ENCODE results near the gene DCLRE1B. TPM values are rescaled to one million over a fixed set of nuclear protein-coding genes. Genes with fewer than 3 reads are reported as not detected.

DCLRE1B gene
- total and polyA plus RNA-seq, 2 donors: 2.9 to 7.6 TPM

DNA sequence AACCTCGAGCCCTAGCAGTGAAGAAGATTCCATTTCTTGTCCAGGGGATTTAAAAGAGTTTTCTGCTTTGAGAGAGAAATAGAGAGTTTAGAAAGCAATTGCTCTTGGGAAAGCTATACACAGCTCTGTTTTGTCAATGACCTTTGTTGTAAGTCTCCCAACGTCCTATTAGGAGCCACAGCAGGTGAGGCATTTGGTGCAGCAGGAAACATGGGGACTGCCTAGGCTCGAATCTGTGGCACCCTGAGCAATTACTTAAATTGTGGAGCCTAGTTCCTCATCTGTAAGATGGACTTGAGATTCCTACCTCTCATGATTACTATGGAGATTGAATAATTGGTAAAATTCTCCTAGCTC, 8.2 kb downstream of the DCLRE1B start:
- Histone ChIP-seq H3K36me3 (ENCODE audit: control insufficient read depth in 2 of 2, insufficient read depth in 2 of 2, low read length in 1 of 2) (peaks cover 17 to 38% of the 10 kb centered on the region in 2 donors), H3K4me1 (ENCODE audit: control insufficient read depth in 2 of 2, insufficient read depth in 2 of 2, low read length in 2 of 2) (peaks cover 5 to 7% of the 10 kb centered on the region in 2 donors), H3K9me3 (ENCODE audit: control insufficient read depth in 2 of 2, insufficient read depth in 1 of 2, low read length in 1 of 2) (no peaks in the 10 kb centered on the region), H3K4me3 (ENCODE audit: low read length in 2 of 2) (no peak overlapping the region), H3K27ac (ENCODE audit: low read depth in 1 of 2, low read length in 1 of 2) (peak overlapping the region in 1 of 2 donors; percentile 25), H3K27me3 (ENCODE audit: control insufficient read depth in 2 of 2, insufficient read depth in 1 of 2, low read length in 1 of 2) (no peaks in the 10 kb centered on the region)
- no peak for DNase-seq (ENCODE audit: low read depth in 6 of 9, low spot score in 9 of 9)
- WGBS: 91% methylated on average over 3 of the region's 3 CpGs

GRCh38 chr1:113913887-113914664, 8.9 kb downstream of the DCLRE1B start:
- Histone ChIP-seq H3K36me3 (ENCODE audit: control insufficient read depth in 2 of 2, insufficient read depth in 2 of 2, low read length in 1 of 2) (peaks cover 12 to 32% of the 10 kb centered on the region in 2 donors), H3K27me3 (ENCODE audit: control insufficient read depth in 2 of 2, insufficient read depth in 1 of 2, low read length in 1 of 2) (no peaks in the 10 kb centered on the region), H3K9me3 (ENCODE audit: control insufficient read depth in 2 of 2, insufficient read depth in 1 of 2, low read length in 1 of 2) (no peaks in the 10 kb centered on the region), H3K27ac (ENCODE audit: low read depth in 1 of 2, low read length in 1 of 2) (no peak overlapping the region), H3K4me1 (ENCODE audit: control insufficient read depth in 2 of 2, insufficient read depth in 2 of 2, low read length in 2 of 2) (peaks cover 5 to 7% of the 10 kb centered on the region in 2 donors), H3K4me3 (ENCODE audit: low read length in 2 of 2) (no peak overlapping the region)
- DNase-seq (ENCODE audit: low read depth in 6 of 9, low spot score in 9 of 9): peak in 3 of 9 donors; percentile 34 to 62 (median 37)
- WGBS: 52% methylated on average over 5 of the region's 5 CpGs

- Histone ChIP-seq H3K27ac (ENCODE audit: low read depth in 1 of 2, low read length in 1 of 2) (no peak overlapping the region), H3K36me3 (ENCODE audit: control insufficient read depth in 2 of 2, insufficient read depth in 2 of 2, low read length in 1 of 2) (peaks cover 4 to 9% of the 10 kb centered on the region in 2 donors), H3K9me3 (ENCODE audit: control insufficient read depth in 2 of 2, insufficient read depth in 1 of 2, low read length in 1 of 2) (no peaks in the 10 kb centered on the region), H3K27me3 (ENCODE audit: control insufficient read depth in 2 of 2, insufficient read depth in 1 of 2, low read length in 1 of 2) (no peaks in the 10 kb centered on the region), H3K4me3 (ENCODE audit: low read length in 2 of 2) (no peak overlapping the region), H3K4me1 (ENCODE audit: control insufficient read depth in 2 of 2, insufficient read depth in 2 of 2, low read length in 2 of 2) (peaks cover 5 to 7% of the 10 kb centered on the region in 2 donors)
- DNase-seq (ENCODE audit: low read depth in 6 of 9, low spot score in 9 of 9): no peak
- WGBS: 100% methylated on average over 5 of the region's 5 CpGs
Observed at GRCh38 chr1:113916974-113917373, 11.8 kb downstream of the DCLRE1B start.

DNA sequence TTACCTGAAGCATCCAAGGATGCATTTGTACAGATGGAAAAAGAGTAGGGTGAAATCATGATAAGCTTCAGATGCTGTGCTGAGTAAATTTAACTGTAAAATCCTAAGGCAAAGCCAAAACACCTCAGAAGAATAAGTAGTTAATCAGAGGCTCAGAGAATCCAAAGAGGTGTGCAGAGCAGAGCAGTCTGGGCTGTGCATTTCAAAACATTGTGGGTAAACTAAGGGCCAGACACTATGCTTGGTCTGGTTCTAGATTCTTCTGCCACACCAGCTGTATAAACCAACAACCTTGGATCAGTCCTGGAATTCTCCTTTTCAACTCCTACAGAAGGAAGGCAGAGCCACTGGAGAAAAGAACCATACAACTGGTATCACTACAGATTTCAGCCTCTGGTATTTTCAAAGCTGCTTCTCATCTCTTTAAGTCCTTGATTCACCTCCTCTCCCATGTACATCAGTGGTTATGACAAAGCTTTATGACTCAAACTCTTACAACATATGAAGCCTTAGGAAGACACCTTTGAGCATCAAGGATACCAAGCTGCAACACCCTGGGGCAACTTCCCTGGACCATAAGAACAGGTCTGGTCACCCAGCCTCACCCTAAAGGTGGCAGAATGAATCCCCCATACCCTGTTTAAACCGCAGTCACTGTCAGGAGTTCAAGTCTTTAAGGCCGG, 12.4 kb downstream of the DCLRE1B start:
- Histone ChIP-seq H3K36me3 (ENCODE audit: control insufficient read depth in 2 of 2, insufficient read depth in 2 of 2, low read length in 1 of 2) (peaks cover 2 to 7% of the 10 kb centered on the region in 2 donors), H3K27me3 (ENCODE audit: control insufficient read depth in 2 of 2, insufficient read depth in 1 of 2, low read length in 1 of 2) (no peaks in the 10 kb centered on the region), H3K27ac (ENCODE audit: low read depth in 1 of 2, low read length in 1 of 2) (no peak overlapping the region), H3K9me3 (ENCODE audit: control insufficient read depth in 2 of 2, insufficient read depth in 1 of 2, low read length in 1 of 2) (no peaks in the 10 kb centered on the region), H3K4me3 (ENCODE audit: low read length in 2 of 2) (no peak overlapping the region), H3K4me1 (ENCODE audit: control insufficient read depth in 2 of 2, insufficient read depth in 2 of 2, low read length in 2 of 2) (peaks cover 5 to 7% of the 10 kb centered on the region in 2 donors)
- WGBS: 94% methylated on average over 2 of the region's 2 CpGs
- DNase-seq (ENCODE audit: low read depth in 6 of 9, low spot score in 9 of 9): no peak

DNA sequence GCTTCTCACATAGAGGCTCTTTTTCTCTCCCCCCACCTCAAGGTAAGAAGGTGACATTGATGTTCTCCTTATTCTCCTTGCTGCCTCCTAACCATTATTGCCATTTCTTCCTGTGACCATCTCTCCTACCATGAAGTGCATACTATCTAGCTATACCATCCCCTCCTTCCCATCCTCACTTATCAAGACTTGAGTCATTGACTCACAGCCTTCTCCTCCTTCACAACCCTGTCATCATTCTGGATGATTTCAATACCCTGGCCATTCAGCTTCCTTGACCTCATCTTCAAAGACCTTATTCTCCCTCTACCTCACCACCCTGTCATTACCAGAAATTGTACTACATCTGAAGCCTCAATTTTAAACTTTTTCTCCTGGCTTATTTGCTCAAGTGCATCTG, 13.1 kb downstream of the DCLRE1B start:
- peaks cover 0 to 2% of the 10 kb centered on the region in 2 donors for H3K36me3 ChIP-seq (ENCODE audit: control insufficient read depth in 2 of 2, insufficient read depth in 2 of 2, low read length in 1 of 2)
- H3K27me3 ChIP-seq (ENCODE audit: control insufficient read depth in 2 of 2, insufficient read depth in 1 of 2, low read length in 1 of 2): no peaks in the 10 kb centered on the region
- no peak overlapping the region for H3K27ac ChIP-seq (ENCODE audit: low read depth in 1 of 2, low read length in 1 of 2)
- no peak overlapping the region for H3K4me3 ChIP-seq (ENCODE audit: low read length in 2 of 2)
- DNase-seq (ENCODE audit: low read depth in 6 of 9, low spot score in 9 of 9): no peak
- H3K4me1 ChIP-seq (ENCODE audit: control insufficient read depth in 2 of 2, insufficient read depth in 2 of 2, low read length in 2 of 2): peaks cover 5 to 7% of the 10 kb centered on the region in 2 donors
- H3K9me3 ChIP-seq (ENCODE audit: control insufficient read depth in 2 of 2, insufficient read depth in 1 of 2, low read length in 1 of 2): no peaks in the 10 kb centered on the region

DNA sequence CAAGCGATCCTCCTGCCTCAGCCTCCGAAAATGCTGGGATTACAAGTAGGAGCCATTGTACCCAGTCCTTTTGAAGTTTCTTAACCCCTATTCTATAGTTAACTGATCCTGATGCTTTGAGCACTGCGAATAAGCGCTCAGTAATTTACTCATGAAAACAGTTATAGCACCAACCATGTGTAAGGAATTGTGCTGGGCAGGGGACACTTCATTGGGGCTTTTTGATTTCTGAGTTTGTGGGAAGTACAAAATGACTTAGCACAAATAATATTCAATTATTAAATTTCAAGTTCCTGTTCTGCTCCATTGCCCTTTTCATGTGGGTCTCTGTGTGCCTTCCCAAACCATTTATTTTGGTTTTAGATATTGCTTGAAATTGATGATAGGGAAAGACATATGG, 17.8 kb downstream of the DCLRE1B start:
- DNase-seq (ENCODE audit: low read depth in 6 of 9, low spot score in 9 of 9): no peak
- Histone ChIP-seq H3K4me1 (ENCODE audit: control insufficient read depth in 2 of 2, insufficient read depth in 2 of 2, low read length in 2 of 2) (peaks cover 0 to 3% of the 10 kb centered on the region in 2 donors), H3K4me3 (ENCODE audit: low read length in 2 of 2) (no peak overlapping the region), H3K36me3 (ENCODE audit: control insufficient read depth in 2 of 2, insufficient read depth in 2 of 2, low read length in 1 of 2) (no peaks in the 10 kb centered on the region), H3K27ac (ENCODE audit: low read depth in 1 of 2, low read length in 1 of 2) (no peak overlapping the region), H3K27me3 (ENCODE audit: control insufficient read depth in 2 of 2, insufficient read depth in 1 of 2, low read length in 1 of 2) (no peaks in the 10 kb centered on the region), H3K9me3 (ENCODE audit: control insufficient read depth in 2 of 2, insufficient read depth in 1 of 2, low read length in 1 of 2) (no peaks in the 10 kb centered on the region)
- WGBS: 97% methylated on average over 4 of the region's 4 CpGs

DNA sequence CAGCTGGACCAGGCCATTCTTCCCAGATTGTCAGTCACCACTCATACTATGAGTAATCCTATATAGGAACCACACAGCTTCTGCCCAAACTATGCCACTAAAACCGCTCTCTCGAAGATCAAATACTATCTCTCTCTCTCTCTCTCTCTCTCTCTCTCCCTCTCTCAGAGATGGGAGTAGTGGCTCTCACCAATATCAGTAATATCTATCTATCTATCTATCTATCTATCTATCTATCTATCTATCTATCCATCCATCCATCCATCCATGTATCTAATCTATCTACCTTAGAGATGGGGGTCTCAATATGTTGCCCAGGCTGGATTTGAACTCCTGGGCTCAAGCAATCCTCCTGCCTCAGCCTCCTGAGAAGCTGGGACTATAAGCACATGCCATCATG, 19.3 kb downstream of the DCLRE1B start:
- 98% methylated on average over 2 of the region's 2 CpGs for WGBS
- no peak for DNase-seq (ENCODE audit: low read depth in 6 of 9, low spot score in 9 of 9)

GRCh38 chr1:113928187-113928930, 23.2 kb downstream of the DCLRE1B start:
- DNase-seq (ENCODE audit: low read depth in 6 of 9, low spot score in 9 of 9): peak in 2 of 9 donors; percentile 13 to 46
- H3K27ac ChIP-seq (ENCODE audit: low read depth in 1 of 2, low read length in 1 of 2): peak overlapping the region; percentile 98 to 99
- peaks cover 6 to 23% of the 10 kb centered on the region in 2 donors for H3K4me1 ChIP-seq (ENCODE audit: control insufficient read depth in 2 of 2, insufficient read depth in 2 of 2, low read length in 2 of 2)
- H3K9me3 ChIP-seq (ENCODE audit: control insufficient read depth in 2 of 2, insufficient read depth in 1 of 2, low read length in 1 of 2): no peaks in the 10 kb centered on the region
- 12% methylated on average over 6 of the region's 6 CpGs for WGBS
- H3K27me3 ChIP-seq (ENCODE audit: control insufficient read depth in 2 of 2, insufficient read depth in 1 of 2, low read length in 1 of 2): no peaks in the 10 kb centered on the region
- H3K4me3 ChIP-seq (ENCODE audit: low read length in 2 of 2): peak overlapping the region; percentile 94 to 96
- H3K36me3 ChIP-seq (ENCODE audit: control insufficient read depth in 2 of 2, insufficient read depth in 2 of 2, low read length in 1 of 2): no peaks in the 10 kb centered on the region

More for the DNA sequence above, 19.3 kb downstream of the DCLRE1B start:
- H3K27ac ChIP-seq (ENCODE audit: low read depth in 1 of 2, low read length in 1 of 2): no peak overlapping the region
- H3K36me3 ChIP-seq (ENCODE audit: control insufficient read depth in 2 of 2, insufficient read depth in 2 of 2, low read length in 1 of 2): no peaks in the 10 kb centered on the region
- H3K27me3 ChIP-seq (ENCODE audit: control insufficient read depth in 2 of 2, insufficient read depth in 1 of 2, low read length in 1 of 2): no peaks in the 10 kb centered on the region
- no peaks in the 10 kb centered on the region for H3K9me3 ChIP-seq (ENCODE audit: control insufficient read depth in 2 of 2, insufficient read depth in 1 of 2, low read length in 1 of 2)
- peaks cover 0 to 11% of the 10 kb centered on the region in 2 donors for H3K4me1 ChIP-seq (ENCODE audit: control insufficient read depth in 2 of 2, insufficient read depth in 2 of 2, low read length in 2 of 2)
- H3K4me3 ChIP-seq (ENCODE audit: low read length in 2 of 2): no peak overlapping the region
